T-helper 1 cell (primary cell): ENCODE results near the gene RNF123.

Source experiments
- DNase-seq, 5 donors: peaks; one replicate each; pipeline ENCODE4 v3.0.0-alpha.2; 2012 to 2020
- total RNA-seq, 4 donors: gene quantifications; one replicate each; lab custom pipeline; 2026; lab: John Stamatoyannopoulos, UW

The RNF123 gene
- 26.1 to 47.3 (median 45.2) reads per million in 4 donors for total RNA-seq

DNA sequence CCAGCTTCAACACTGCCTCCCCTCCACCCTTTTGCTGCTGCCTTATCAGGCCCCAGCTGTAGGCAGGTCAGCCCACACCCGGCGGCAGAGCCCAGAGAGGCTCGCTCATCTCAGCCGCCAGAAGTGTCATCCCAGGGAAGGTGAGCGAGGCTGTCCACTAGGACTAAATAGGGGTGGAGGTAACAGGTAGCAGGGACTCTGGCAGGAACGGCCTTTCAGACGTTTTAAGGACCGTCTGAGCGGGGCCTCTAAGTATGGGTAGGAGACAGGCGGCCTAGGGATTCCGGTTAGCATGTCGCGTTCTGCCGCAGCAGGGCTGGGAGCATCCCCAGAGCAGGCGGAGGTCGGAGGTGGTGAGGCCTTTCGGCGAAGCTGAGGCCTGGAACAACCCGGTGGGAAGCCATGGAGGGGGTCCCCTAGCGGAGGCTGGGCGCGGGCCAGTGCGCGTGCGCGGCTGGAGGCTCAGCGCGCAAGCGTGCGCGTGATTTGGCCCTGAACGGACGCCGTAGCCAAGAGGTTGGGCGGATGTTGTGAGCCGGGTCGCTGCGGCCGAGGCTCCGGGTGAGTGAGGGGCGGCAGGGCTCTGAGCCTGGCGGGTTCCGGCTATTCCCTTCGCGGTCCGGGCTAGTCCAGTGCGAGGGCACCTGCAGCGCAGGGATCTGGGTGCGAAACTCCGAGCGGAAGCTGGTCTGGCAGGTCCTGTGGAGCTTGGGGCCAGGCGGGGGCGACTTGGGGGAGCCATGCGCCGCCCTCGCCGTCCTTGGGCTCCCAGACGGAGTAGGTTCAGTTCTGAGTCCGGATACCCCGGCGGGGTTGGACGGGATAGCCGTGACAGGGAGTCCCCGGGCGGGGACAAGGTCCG is at the start of gene RNF123, which contains the start of gene MST1:
Gene RNF123, plus strand, starts transcription at position 512 of the 862 bp plus-strand sequence. CDS start 1,609 bp downstream, outside the sequence.
Gene MST1, minus strand, starts transcription at position 429 of the 862 bp plus-strand sequence. CDS start 783 bp downstream, outside the sequence.
- DNase-seq, result peak; percentile 82 to 91 (median 90)

DNA sequence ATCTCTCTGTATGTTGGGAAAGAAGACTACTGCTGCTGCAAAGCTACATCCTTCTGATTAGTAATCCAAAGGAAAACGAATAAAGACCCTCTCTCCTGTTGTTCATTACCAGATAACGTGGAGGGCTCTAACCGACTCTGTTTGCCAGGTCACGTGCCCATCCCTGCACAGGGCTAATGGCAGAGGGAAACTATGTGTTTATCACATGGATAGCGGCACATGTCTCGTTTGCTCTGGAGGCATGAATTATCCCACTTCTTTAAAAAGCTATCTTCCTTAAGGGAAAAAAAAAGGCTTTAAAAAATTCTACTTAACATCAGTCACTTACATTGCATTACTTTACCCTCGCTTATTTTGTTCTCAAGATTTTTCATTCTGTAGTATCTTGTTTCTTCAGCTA is 48.1 kb upstream of the RNF123 start:
- DNase-seq, result no peak

DNA sequence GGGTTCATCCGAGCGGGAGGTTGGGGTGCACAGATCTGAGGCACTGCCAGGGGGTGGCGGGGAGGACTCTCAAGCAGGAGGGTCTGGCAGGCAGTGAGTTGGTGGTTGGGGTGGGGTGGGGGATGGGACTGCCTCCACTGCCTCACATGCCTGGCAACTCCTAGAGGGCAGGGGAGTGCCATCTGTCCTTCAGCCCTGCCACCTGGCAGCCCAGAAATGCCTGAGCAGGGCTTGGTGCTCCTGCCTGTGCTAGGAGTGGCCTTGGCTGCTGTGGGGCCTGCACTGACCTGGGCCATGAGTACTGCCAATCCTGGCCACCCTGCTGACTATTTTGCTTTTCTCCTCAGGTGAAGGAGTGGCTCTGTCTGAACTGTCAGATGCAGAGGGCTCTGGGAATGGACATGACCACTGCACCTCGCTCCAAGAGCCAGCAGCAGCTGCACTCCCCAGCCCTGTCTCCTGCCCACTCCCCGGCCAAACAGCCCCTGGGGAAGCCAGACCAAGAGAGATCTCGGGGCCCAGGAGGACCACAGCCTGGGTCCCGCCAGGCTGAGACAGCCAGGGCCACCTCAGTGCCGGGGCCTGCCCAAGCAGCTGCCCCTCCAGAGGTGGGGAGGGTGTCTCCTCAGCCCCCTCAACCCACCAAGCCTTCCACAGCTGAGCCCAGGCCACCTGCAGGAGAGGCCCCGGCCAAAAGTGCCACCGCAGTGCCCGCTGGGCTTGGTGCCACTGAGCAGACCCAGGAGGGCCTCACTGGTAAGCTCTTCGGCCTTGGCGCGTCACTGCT is 47.2 kb upstream of the RNF123 start:
- no peak for DNase-seq

DNA sequence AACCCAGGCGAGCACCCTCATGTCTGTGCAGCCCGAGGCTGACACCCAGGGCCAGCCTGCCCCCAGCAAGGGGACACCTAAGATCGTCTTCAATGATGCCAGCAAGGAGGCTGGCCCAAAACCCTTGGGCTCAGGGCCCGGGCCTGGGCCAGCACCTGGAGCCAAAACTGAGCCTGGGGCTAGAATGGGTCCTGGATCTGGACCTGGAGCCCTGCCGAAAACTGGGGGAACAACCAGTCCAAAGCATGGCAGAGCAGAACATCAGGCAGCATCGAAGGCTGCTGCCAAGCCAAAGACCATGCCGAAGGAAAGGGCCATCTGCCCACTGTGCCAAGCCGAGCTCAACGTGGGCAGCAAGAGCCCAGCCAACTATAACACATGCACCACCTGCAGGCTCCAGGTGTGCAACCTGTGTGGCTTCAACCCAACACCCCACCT is 46.6 kb upstream of the RNF123 start:
- no peak for DNase-seq

DNA sequence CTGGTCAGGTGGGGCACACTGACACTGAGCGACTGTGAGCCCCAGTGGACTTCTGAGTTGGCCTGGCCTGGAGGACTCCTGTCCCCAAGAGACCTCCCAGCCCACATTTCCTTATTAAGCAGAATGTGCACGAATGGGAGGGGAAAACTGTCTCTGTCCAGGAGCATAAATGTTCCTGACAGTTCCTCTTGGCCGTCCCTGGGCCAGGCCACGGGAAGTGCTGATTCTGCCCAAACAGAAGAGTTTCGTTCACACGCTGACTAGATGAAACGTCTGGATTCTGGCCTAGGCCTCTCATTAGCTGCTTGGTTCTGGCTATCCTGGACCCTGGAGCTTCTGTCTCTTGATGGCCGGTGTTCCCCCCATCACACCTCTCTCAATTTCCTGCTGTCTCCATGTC is 44.7 kb upstream of the RNF123 start:
- DNase-seq, result no peak

DNA sequence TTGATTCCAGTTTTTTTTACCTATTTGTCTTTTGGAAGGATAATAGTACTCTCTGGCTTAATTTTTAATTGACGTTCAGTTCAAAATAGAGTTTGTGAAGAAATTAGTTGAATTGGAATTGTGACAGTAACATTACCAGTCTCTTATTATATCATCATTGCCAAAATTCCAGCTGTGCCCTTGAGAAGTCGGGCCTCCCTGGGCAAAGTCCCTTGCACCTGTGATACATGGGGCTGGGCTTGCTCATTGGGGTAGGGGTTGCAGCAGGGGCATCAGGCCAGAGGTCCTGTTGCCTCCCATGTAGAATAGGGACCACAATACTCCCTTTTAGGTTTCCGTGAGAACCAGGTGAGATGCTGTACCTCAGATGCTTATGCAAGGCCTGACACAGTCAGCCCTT is 43.1 kb upstream of the RNF123 start:
- DNase-seq, result no peak

DNA sequence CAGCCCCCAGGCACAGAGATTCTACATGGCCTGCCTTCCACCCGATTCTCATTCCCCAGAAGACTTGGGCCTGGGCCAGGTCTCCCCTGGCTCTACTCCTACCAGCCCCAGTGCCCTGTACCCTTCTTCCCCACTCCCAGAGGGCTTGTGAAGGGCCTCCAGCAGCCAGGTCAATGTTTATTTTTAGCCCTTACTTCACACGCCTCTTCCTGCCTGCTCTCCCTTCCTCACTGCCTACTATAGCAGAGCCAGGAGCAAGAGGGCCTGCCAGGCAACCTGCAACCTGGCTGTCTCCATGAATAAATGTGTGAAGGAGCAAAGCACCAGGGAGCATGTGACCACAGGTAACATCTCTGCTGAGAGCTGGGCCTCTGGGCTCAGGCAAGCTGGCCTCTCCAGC is 41.6 kb upstream of the RNF123 start:
- no peak for DNase-seq

DNA sequence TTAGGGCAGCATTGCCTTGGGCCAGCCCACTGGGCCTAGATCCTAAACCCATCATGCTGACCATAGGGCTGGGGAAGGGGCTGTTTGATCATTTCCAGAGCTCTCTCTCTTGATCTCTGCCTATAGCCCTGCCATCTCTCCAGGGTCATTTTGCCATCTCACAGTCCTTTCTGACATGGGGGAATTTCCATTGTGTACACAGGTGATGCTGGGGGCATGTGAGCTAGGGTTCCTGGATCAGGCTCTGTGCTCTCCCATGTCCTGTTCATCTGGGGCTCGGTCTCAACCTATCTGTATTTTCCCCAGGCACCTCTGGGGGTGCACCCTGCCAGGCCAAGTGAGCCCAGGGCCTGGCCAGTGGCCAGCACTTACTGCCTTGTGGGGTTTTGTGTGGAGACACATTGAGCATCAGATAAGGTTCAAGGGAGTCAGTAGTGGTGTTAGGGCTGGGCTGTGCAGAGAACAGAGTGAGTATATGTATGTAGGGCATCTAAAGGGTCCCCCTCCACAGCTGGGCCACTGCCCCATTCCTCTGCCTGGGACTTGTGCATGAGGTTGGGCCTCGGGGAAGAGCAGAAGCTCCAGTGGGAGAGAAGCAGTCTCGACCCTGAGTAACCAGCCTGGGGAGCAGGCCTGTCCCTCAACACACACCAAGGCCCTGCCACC is 40.9 kb upstream of the RNF123 start:
- no peak for DNase-seq

DNA sequence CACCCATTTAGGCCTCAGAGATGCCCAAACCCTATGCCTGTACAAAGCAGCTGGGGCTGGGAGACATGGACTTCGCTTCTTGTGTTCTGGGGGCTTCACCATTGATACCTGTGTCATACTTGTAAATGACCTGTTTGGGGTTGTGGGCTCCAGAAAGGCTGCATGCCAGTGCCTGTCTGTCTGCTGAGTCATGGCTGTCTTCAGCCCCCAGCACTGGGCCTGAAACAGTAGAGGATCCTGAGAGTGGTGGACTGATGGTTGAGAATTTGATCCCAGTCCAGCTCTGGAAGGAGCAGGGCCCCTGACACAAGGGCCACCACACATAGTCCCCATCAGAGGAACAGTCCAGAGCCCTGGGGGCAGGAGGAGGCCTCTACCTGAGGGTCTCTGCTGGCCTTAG is 39.8 kb upstream of the RNF123 start:
- DNase-seq, result no peak

DNA sequence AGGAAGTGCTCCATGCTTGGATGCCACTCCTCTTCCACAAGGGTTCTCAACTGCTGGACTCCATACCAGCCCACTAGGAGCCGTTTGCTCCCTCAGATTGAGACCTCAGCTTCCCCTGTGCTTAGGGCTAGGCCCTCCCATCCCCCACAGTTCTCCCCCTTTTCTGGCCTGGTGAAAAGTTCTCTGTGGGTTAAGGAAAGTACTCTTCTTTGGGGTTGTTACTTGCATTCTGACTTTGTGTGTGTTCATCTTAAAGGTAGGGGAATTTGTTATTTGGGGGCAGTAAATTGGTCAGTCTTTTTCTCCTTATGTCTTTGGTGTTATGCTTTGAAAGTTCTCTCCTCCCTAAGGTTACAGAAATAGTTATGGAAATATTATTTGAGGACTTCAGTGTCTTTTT is 39.2 kb upstream of the RNF123 start:
- no peak for DNase-seq

DNA sequence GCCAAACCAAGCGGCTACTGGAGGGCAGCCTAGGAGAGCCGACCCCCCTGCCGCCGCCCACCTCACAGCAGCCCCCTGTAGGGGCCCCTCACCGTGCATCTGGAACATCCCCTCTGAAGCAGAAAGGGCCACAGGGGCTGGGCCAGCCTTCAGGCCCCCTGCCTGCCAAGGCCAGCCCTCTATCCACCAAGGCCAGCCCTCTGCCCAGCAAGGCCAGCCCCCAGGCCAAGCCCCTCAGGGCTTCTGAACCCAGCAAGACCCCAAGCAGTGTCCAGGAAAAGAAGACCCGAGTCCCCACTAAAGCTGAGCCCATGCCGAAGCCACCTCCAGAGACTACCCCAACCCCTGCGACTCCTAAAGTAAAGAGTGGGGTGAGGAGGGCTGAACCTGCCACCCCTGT is 38.7 kb upstream of the RNF123 start:
- DNase-seq, result no peak

DNA sequence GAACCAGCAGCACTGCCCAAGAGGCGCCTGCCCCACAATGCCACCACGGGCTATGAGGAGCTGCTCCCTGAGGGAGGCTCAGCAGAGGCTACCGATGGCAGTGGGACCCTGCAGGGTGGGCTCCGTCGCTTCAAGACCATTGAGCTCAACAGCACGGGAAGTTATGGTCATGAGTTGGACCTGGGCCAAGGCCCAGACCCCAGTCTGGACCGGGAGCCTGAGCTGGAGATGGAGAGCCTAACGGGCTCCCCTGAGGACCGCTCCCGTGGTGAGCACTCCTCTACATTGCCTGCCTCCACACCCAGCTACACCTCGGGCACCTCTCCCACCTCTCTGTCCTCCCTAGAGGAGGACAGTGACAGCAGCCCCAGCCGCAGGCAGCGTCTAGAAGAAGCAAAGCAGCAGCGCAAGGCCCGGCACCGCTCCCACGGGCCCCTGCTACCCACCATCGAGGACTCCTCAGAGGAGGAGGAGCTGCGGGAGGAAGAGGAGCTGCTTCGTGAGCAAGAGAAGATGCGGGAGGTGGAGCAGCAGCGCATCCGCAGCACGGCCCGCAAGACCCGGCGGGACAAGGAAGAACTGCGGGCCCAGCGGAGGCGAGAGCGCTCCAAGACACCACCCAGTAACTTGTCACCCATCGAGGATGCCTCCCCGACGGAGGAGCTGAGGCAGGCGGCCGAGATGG is 37.0 kb upstream of the RNF123 start:
- no peak for DNase-seq

DNA sequence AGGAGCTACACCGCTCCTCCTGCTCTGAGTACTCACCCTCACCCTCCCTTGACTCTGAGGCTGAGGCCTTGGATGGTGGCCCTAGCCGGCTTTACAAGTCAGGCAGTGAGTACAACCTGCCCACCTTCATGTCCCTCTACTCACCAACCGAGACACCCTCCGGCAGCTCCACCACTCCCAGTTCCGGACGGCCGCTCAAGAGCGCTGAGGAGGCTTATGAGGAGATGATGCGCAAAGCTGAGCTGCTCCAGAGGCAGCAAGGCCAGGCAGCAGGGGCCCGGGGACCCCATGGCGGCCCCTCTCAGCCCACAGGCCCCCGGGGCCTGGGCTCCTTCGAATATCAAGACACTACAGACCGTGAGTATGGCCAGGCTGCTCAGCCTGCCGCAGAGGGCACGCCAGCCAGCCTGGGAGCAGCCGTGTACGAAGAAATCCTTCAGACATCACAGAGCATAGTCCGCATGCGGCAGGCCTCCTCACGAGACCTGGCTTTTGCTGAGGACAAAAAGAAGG is 36.4 kb upstream of the RNF123 start:
- DNase-seq, result no peak

DNA sequence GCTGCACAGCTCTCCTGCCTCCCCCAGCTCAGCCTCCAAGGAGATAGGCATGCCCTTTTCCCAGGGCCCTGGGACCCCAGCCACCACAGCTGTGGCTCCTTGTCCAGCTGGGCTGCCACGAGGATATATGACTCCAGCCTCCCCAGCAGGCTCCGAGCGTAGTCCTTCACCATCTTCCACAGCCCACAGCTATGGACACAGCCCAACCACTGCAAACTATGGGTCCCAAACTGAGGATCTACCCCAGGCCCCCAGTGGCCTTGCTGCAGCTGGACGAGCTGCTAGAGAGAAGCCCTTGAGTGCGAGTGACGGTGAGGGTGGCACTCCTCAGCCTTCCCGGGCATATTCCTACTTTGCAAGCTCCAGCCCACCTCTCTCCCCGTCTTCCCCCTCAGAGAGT is 35.7 kb upstream of the RNF123 start:
- no peak for DNase-seq

DNA sequence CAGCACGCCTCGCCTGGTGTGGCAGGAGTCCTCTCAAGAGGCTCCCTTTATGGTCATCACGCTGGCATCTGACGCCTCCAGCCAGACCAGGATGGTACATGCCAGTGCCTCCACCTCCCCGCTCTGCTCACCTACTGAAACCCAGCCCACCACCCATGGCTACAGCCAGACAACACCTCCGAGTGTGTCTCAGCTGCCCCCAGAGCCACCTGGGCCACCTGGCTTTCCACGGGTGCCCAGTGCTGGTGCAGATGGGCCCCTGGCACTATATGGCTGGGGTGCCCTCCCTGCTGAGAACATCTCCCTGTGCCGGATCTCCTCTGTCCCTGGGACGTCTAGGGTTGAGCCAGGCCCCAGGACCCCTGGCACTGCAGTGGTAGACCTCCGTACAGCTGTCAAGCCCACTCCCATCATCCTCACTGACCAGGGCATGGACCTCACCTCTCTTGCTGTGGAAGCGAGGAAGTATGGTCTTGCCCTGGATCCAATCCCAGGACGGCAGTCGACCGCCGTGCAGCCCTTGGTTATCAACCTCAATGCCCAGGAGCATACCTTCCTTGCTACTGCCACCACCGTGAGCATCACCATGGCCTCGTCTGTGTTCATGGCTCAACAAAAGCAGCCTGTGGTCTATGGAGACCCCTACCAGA is 35.1 kb upstream of the RNF123 start:
- no peak for DNase-seq

DNA sequence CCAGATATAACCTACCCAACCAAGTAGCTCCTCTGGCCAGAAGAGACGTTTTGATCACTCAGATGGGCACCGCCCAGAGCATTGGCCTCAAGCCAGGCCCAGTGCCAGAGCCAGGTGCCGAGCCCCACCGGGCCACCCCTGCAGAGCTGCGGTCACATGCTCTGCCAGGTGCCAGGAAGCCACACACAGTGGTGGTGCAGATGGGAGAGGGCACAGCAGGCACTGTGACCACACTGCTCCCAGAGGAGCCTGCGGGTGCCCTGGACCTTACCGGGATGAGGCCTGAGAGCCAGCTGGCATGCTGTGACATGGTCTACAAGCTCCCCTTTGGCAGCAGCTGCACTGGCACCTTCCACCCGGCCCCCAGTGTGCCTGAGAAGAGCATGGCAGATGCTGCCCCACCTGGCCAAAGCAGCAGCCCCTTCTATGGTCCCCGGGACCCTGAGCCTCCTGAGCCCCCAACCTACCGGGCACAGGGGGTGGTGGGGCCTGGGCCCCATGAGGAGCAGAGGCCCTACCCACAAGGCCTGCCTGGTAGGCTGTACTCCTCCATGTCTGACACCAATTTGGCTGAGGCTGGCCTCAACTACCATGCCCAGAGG is 34.3 kb upstream of the RNF123 start:
- DNase-seq, result no peak

DNA sequence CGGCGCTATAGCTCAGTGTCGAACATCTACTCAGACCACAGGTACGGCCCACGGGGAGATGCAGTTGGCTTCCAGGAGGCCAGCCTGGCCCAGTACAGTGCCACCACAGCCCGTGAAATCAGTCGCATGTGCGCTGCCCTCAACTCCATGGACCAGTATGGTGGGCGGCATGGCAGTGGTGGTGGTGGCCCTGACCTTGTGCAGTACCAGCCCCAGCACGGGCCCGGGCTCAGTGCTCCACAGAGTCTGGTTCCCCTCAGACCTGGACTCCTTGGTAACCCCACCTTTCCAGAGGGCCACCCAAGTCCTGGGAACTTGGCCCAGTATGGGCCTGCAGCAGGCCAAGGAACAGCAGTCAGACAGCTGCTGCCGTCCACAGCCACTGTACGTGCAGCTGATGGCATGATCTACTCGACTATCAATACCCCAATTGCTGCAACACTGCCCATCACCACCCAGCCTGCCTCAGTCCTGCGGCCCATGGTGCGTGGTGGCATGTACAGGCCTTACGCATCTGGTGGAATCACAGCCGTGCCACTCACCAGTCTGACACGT is 33.5 kb upstream of the RNF123 start:
- no peak for DNase-seq

DNA sequence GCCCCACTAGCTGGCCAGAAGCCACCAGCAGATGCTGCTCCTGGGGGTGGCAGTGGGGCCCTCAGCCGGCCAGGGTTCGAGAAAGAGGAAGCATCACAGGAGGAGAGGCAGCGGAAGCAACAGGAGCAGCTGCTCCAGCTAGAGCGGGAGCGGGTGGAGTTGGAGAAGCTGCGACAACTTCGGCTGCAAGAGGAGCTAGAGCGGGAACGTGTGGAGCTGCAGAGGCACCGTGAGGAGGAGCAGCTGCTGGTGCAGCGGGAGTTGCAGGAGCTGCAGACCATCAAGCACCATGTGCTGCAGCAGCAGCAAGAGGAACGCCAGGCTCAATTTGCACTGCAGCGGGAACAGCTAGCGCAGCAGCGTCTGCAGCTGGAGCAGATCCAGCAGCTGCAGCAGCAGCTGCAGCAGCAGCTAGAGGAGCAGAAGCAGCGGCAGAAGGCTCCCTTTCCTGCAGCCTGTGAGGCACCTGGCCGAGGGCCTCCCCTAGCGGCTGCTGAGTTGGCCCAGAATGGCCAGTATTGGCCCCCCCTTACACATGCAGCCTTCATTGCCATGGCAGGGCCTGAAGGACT is 32.7 kb upstream of the RNF123 start:
- DNase-seq, result no peak

DNA sequence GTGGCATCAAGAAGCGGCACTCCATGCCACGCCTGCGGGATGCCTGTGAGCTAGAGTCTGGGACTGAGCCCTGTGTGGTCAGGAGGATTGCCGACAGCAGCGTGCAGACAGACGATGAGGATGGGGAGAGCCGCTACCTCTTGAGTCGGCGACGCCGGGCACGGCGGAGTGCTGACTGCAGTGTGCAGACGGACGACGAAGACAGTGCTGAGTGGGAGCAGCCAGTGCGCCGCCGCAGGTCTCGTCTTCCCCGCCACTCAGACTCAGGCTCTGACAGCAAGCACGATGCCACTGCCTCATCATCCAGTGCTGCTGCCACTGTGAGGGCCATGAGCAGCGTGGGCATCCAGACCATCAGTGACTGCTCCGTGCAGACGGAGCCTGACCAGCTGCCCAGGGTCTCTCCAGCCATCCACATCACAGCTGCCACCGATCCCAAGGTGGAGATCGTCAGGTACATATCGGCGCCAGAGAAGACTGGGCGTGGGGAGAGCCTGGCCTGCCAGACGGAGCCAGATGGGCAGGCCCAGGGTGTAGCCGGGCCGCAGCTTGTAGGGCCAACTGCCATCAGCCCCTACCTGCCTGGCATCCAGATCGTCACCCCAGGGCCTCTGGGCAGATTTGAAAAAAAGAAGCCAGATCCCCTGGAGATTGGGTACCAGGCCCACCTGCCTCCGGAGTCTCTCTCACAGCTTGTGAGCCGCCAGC is 32.0 kb upstream of the RNF123 start:
- no peak for DNase-seq

DNA sequence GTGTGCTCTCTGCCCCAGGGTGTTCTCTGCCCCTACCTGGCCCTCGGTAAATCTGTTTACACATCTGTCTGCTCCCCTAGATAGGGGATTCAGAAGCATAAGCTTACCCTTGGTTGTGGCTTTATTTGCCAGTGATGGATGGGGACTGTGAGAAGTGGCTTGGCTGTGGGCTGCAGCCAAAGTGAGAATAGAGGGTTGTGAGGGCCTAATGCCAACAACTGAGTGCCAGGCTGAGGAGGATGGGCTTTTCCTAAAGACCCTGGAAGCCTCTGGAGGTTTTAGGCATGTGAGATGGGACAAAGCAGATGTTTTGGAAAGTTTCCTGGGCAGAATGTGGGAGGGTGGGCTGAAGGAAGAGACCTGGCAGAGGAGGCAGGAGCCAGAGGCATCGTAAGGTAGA is 30.6 kb upstream of the RNF123 start:
- DNase-seq, result no peak
